Activated T-cell treated with anti-CD3 and anti-CD28 coated beads for 4 hours (primary cell): ENCODE measurements around the gene TPMT.
"Not testable (repeated sequence)": the region's sequence is repeated elsewhere in the genome, so short reads cannot be mapped to it uniquely, and the experiment has no call there.

Experiments
- DNase-seq: peaks from one replicate; pipeline ENCODE4 v3.0.0-alpha.2; 2020

The TPMT gene

GRCh38 chr6:18154507-18155149 lies at the start of gene TPMT:
TPMT (minus strand) TSS chr6:18155077; CDS start chr6:18149127, 5,950 bp downstream.
- DNase-seq, result no peak

DNA sequence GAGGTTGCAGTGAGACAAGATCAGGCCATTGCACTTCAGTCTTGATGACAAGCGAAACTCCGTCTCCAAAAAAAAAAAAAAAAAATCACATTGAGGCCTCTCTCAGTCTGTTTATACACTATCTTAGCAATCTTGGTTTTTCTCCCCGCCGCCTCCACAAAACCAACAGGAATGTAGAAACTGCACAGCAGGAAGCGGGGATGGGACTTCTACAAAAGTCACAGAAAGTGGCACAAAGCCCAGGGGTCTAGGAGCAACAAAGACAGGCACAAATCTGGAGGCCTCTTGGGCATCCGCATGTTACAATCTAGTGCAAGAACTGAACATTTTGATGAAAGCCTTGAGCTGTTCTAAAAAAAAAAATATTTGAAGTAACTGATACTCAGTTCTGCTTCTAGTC lies 48.9 kb upstream of the TPMT start:
- no peak for DNase-seq

DNA sequence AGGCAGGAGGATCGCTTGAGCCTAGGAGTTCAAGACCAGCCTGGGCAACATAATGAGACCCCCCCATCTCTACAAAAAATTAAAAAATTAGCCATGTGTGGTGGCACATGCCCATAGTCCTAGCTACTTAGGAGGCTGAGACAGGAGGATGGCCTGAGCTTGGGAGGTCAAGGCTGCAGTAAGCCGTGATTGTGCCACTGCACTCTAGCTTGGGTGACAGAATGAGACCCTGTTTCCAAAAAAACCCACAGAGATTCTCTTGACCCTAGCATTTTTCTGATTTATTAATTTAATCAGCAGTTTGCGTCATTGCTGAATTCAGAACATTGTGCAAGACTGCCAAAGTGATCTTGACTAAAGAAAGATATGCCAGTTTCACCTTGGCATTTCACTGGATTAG lies 37.1 kb upstream of the TPMT start:
- no peak for DNase-seq

GRCh38 chr6:18189196-18189595 lies 34.3 kb upstream of the TPMT start:
- DNase-seq, result no peak

DNA sequence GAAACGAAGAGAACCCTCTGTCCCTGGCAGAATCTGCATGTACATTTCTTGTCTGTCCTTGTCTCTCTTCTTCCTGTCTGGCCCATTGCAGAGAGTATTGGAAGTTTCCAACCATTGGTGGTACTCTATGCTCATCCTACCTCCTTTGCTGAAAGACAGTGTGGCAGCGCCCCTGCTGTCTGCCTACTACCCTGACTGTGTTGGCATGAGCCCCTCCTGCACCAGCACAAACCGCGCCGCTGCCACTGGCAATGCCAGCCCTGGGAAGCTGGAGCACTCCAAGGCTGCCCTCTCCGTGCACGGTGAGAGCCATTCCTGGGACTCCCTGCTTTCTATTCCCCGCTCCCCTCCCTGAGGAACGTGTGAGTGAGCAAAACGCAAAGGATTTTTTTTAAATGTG lies 32.8 kb upstream of the TPMT start:
- DNase-seq, result no peak

DNA sequence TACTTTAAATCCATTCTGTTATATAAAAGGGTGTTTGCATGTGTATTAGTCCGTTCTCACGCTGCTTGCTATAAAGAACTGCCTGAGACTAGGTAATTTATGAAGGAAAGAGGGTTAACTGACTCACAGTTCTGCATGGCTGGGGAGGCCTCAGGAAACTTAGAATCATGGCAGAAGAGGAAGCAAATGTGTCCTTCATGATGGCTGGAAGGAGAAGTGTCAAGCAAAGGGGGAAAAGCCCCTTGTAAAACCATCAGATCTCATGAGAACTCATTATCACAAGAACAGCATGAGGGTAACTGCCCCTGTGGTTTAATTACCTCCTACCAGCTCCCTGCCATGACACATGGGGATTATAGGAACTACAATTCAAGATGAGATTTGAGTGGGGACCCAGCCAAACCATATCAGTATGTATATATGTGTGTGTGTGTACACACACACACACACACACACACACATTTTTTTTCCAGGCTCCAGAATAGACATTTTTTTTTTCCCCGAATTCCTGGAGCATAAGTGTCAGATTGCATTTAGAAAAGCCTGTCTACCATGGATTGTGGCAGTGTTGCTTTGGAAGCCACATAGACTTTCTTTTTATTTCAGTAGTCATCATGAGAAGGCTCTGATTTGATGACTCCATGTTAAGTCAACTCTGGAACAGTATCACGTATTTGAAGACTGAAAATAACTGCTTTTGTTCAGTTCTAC lies 31.8 kb upstream of the TPMT start:
- no peak for DNase-seq

DNA sequence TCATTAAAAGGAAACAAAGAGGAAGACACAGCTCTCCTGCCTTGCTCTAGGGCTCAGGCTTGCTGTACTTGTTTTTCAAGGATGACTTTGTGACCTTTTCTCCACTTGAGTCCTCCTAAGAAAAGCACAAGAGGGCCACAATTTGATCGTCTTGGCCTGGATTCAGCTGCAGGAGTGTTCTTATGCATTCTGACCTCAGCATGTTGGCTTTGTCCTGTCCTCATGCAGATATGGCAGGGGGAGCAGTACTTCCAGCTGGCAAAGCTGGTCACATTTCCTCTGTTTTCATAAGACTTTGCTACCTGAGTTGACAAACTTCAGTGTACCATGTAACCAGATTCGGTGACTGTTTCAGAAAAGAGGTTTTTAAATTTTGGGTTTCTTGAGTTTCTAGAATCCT lies 31.2 kb upstream of the TPMT start:
- DNase-seq, result no peak

DNA sequence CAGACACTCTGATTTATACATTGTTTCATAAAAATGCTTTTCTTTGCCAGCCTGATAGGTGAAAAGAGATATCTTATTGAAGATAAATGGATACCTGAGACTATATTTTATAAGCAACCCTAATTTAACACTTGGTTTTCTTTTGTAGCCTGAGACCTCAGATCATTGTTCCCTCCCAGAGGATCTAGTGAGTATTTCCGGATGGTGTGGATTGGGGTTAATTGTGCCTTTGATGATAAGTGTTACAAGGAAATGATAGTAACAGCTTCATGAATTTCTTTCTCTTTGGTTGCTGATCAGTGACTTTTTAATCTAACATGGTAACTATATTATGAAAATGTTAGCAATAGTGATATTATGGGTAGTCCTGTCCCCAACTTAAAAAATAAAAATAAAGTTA lies 30.7 kb upstream of the TPMT start:
- DNase-seq, result no peak

DNA sequence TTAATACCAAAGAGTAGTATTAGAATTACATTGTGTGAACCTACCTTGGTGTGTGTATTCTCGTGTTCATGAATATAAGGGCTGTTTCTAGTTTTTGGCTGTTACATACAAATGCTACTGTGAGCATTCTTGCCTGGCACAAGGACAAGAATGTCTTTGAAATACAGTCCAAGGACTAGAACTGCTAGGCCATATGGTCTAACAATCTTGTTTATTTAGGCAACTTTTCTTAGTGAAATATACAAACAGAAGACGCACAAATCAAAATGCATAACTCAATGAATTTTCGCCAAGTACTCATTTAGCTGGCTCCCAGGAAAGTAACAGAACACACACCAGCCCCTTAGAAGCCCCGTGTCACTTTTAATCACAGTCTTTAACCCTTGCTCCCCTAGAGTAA lies 28.9 kb upstream of the TPMT start:
- DNase-seq, result no peak

DNA sequence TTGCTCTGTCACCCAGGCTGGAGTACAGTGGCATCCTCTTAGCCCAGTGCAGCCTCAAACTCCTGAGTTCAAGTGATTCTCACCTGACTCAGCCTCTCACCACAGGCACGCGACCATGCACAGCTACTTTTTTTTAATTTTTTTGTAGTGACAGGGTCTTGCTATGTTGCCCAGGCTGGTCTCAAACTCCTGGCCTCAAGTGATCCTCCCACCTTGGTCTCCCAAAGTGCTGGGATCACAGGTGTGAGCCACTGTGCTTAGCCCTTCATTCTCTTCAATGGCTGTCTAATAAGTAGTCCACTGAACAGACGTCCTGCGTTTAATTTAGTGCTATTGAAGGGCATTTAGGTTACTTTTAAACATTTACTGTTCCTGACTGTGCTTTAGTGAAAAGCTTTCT lies 27.7 kb upstream of the TPMT start:
- no peak for DNase-seq

- no peak for DNase-seq
Measured at GRCh38 chr6:18179770-18180356, 25.0 kb upstream of the TPMT start.

DNA sequence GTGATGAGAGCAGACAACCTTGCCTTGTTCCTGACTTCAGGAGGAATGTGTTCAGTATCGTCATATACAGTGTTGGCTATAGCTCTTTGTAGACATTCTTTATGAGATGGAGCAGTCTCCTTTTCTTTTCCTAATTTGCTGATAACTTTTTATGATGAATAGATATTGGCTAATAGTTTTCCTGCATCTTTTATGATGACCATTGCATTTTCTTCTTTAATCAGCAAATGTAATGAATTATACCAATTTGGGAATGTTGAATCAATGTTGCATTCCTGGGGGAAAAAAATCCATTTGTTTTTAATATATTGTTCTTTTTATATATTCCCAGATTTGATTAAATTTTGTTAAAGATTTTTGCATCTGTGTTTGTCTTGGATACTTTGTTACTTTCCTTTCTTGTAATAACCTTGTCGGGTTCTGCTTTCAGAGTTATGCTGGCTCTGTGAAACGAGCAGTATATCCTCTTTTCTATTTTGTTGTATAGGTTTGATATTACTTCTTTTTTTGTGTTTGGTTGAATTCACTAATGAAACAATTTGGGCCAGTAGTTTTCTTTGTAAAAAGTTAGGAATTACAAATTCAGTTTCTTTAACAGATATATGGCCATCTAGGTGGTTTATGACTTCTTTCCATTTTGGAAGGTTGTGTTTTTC lies 24.2 kb upstream of the TPMT start:
- DNase-seq, result no peak

- DNase-seq, result no peak
Measured at GRCh38 chr6:18177286-18177965, 22.5 kb upstream of the TPMT start.

GRCh38 chr6:18176198-18176597 lies 21.3 kb upstream of the TPMT start:
- not testable (repeated sequence) for DNase-seq

DNA sequence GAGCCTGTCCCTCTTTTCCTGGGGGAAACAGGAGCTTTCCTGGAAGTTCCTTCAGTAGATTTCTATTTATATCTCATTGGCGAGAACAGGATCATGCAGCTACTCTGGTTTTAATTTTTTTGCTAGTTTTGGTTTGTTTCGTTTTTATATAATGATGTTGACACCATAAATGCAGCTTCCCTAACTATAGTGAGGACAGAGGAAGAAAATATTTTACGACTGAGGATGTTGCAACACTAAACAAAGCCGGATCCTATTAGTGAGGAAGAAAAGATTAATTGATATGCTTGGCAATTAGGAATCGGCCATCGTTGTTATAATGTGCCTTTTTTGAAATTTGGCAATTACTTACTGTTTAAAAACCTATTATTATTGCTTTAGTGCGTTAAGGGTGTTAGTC lies 17.0 kb upstream of the TPMT start:
- DNase-seq, result no peak

- no peak for DNase-seq
Measured at GRCh38 chr6:18168264-18168663, 13.4 kb upstream of the TPMT start.

DNA sequence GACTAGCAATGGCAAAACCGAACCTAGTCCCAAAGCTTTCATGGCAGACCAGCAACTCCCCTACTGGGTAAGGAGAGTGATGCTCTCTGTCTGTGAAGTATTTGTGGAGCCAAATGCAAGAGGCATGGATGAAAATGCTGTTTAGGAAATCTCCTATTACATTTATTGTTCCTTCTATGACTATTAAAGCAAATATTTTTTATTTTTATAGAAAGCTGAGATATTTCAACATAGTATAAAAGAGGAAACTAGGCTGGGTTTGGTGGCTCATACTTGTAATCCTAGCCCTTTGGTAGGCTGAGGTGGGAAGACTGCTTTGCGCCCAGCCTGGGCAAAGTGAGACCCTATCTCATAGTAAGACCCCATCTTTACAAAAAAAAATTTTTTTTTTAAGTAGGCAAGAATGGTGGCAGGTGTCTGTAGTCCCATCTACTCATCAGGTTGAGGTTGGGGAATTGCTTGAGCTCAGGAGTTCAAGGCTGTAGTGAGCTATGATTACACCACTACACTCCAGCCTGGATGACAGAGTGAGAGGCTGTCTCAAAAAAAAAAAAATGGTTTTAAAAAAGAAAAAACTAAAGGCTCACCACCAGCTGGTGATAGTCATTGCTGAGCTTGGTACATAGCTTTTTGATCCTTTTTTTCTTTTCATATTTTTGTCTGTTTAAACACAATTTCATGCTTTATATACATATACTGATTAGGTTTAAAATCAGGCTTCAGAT lies 11.6 kb upstream of the TPMT start:
- no peak for DNase-seq

GRCh38 chr6:18165751-18166150 lies 10.9 kb upstream of the TPMT start:
- no peak for DNase-seq

DNA sequence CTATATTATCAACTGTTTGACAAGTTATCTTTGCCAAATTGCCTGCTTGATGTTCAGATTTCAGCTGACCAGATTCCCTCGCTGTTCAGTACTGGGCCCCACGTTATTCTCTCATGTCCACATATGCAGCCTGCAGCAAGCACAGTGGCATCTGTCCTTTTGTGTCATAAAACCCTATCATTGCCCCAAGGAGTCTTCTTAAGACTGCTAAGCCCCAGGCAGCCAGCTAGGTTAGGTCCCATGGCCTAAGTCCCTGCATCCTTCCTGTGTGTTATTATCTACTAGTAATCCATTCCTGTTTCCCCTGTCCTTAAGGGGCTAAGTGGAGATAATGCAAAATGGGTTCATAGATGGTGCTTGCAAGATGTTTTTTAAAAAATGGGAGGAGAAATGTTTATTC lies 7.5 kb upstream of the TPMT start:
- no peak for DNase-seq

- DNase-seq, result no peak
Measured at GRCh38 chr6:18161431-18161830, 6.6 kb upstream of the TPMT start.

GRCh38 chr6:18160911-18161310 lies 6.0 kb upstream of the TPMT start:
- DNase-seq, result no peak

GRCh38 chr6:18155864-18156421 lies 1.1 kb upstream of the TPMT start:
- no peak for DNase-seq
